A549 (cell line): ENCODE measurements around the gene IQGAP2. TPM values are rescaled to one million over a fixed set of nuclear protein-coding genes. Genes with fewer than 3 reads are reported as not detected.

Experiments used
- ATAC-seq, 2 experiments: fragments of 200-7000 bp in 1 of 2; fragments of >200 bp in 1 of 2; cut with Nextera tagmentation in 1 of 2; cut with Tn5 transposase in 1 of 2; 3 replicates each; pipeline versions ENCODE4 v1.8.0 to v1.9.1; 2018 to 2020; ENCODE audit warnings: mild to moderate bottlenecking in 1 of 2, moderate library complexity in 1 of 2
- CTCF ChIA-PET: fragments of 300-600 bp; sonication (Branson Sonifier 250); formaldehyde crosslinking; extraction: SDS; loops from one replicate; lab custom pipeline; 2021; ENCODE audit warnings: antibody characterized with exemption, inconsistent platforms; lab: Yijun Ruan, JAX
- POLR2A ChIA-PET: fragments of 350-600 bp; formaldehyde crosslinking; extraction: SDS; loops from one replicate; lab custom pipeline; 2021; ENCODE audit warnings: antibody characterized with exemption, inconsistent platforms; lab: Yijun Ruan, JAX
- DNase-seq, 2 experiments: peaks; one replicate each; pipeline versions ENCODE4 v3.0.0 to v3.0.0-alpha.2; 2011 to 2016; ENCODE audit warnings: low read depth in 1 of 2, low spot score in 1 of 2
- FAIRE-seq: peaks from 2 replicates; lab custom pipeline; 2011; peaks lifted over from hg19 to GRCh38; lab: Jason Lieb, UNC
- H3K27ac ChIP-seq, 2 experiments: fragments of >200 bp; sonication (Bioruptor Twin); formaldehyde crosslinking; 3 replicates each; pipeline ENCODE4 v1.5.1; 2016 to 2017
- H3K4me1 ChIP-seq: fragments of >200 bp; sonication (Bioruptor Twin); formaldehyde crosslinking; 3 replicates; pipeline ENCODE4 v1.6.1; 2016
- H3K4me2 ChIP-seq: fragments of >200 bp; sonication (Bioruptor Twin); formaldehyde crosslinking; 3 replicates; pipeline ENCODE4 v1.6.1; 2016
- H3K4me3 ChIP-seq: fragments of >200 bp; sonication (Bioruptor Twin); formaldehyde crosslinking; 3 replicates; pipeline ENCODE4 v1.5.1; 2016
- H3K9me3 ChIP-seq: fragments of >200 bp; sonication (Bioruptor Twin); formaldehyde crosslinking; 3 replicates; pipeline ENCODE4 v1.6.1; 2016
- ATOH8 ChIP-seq: fragments of 250-450 bp; sonication (Bioruptor Pico); IDR thresholded peaks from 2 replicates; pipeline ENCODE4 v1.5.0; 2020; ENCODE audit warnings: low read depth, mild to moderate bottlenecking, moderate library complexity
- CHD2 ChIP-seq: fragments of 150-350 bp; IDR thresholded peaks from 2 replicates; pipeline ENCODE4 v1.6.1; 2014; ENCODE audit warnings: low read length; ENCODE audit not compliant: partially characterized antibody
- FOSL2 ChIP-seq, 2 experiments: fragments of 450-650 bp in 1 of 2; fragments of >200 bp in 1 of 2; sonication (Bioruptor Twin) in 1 of 2; formaldehyde crosslinking; IDR thresholded peaks; 2 replicates each; pipeline versions ENCODE4 v1.5.0 to v1.6.1; 2016 to 2020; ENCODE audit warnings: mild to moderate bottlenecking in 1 of 2, moderate library complexity in 1 of 2
- HES2 ChIP-seq: fragments of >200 bp; sonication (Bioruptor Twin); formaldehyde crosslinking; IDR thresholded peaks from 2 replicates; pipeline ENCODE4 v1.6.1; 2016
- JUN ChIP-seq, 2 experiments: fragments of >200 bp; sonication (Bioruptor Twin); formaldehyde crosslinking; IDR thresholded peaks; 2 replicates in 1 of 2; 3 replicates in 1 of 2; pipeline ENCODE4 v1.6.1; 2016 to 2017
- JUNB ChIP-seq: fragments of >200 bp; sonication (Bioruptor Twin); formaldehyde crosslinking; IDR thresholded peaks from 2 replicates; pipeline ENCODE4 v1.6.1; 2016
- MAFK ChIP-seq: fragments of 450-650 bp; IDR thresholded peaks from 2 replicates; pipeline ENCODE4 v1.6.1; 2014; ENCODE audit not compliant: partially characterized antibody
- NFE2L2 ChIP-seq: fragments of 150-350 bp; conservative IDR thresholded peaks from 2 replicates; pipeline ENCODE4 v1.6.1; 2014; ENCODE audit warnings: low read length
- PBX3 ChIP-seq: IDR thresholded peaks from 2 replicates; pipeline ENCODE4 v1.6.1; 2012
- SMC3 ChIP-seq: fragments of >200 bp; sonication (Bioruptor Twin); formaldehyde crosslinking; IDR thresholded peaks from 3 replicates; pipeline ENCODE4 v1.6.1; 2018; ENCODE audit warnings: inconsistent platforms
- ZFP36 ChIP-seq: fragments of 450-650 bp; IDR thresholded peaks from 2 replicates; pipeline ENCODE4 v1.6.1; 2014; ENCODE audit warnings: borderline replicate concordance; ENCODE audit not compliant: partially characterized antibody
- ZSCAN20 ChIP-seq: fragments of 250-450 bp; sonication (Bioruptor Pico); IDR thresholded peaks from 2 replicates; pipeline ENCODE4 v1.8.0; 2022; ENCODE audit warnings: mild to moderate bottlenecking, moderate library complexity
- WGBS: methylation state at CpG from one replicate; pipeline ENCODE4 v1.1.6; 2017; ENCODE audit errors: missing lambda C conversion rate; 5-methylcytosine and 5-hydroxymethylcytosine counted together
- polyA plus RNA-seq, 4 experiments: library from polyadenylated mRNA; depleted of rRNA in 3 of 4; stranded (reverse); fragments of >200 nt; fragmentation: RNase III in 1 of 4; extraction: RNeasy Plus Mini Kit Qiagen cat#74134 plus additional on column Dnase treatment in 1 of 4; gene quantifications; 2 replicates in 3 of 4; 3 replicates in 1 of 4; pipeline ENCODE4 v1.2.3, GENCODE V29; 2011 to 2017
- TF ChIP-seq, protein P1 (sequence below): fragments of >200 bp; sonication (Bioruptor Twin); formaldehyde crosslinking; IDR thresholded peaks from 3 replicates; pipeline ENCODE4 v1.6.1; 2016
- TF ChIP-seq, protein P2 (sequence below): IDR thresholded peaks from 2 replicates; pipeline ENCODE4 v1.6.1; 2012
- TF ChIP-seq, protein P3 (sequence below): fragments of 250-450 bp; sonication (Bioruptor Pico); IDR thresholded peaks from 2 replicates; pipeline ENCODE4 v1.5.0; 2021; ENCODE audit warnings: mild to moderate bottlenecking, moderate library complexity, borderline replicate concordance
- TF ChIP-seq, protein P4 (sequence below): IDR thresholded peaks from 2 replicates; pipeline ENCODE4 v1.6.1; 2012; ENCODE audit warnings: low read depth, borderline replicate concordance

Gene IQGAP2
- polyA plus RNA-seq, 2 of the 4 experiments (the other 2 are of a cell fraction), result 5.3 to 10.1 TPM

- peak; percentile 77 for TF ChIP-seq MAFK
- TF ChIP-seq, protein P1, sequence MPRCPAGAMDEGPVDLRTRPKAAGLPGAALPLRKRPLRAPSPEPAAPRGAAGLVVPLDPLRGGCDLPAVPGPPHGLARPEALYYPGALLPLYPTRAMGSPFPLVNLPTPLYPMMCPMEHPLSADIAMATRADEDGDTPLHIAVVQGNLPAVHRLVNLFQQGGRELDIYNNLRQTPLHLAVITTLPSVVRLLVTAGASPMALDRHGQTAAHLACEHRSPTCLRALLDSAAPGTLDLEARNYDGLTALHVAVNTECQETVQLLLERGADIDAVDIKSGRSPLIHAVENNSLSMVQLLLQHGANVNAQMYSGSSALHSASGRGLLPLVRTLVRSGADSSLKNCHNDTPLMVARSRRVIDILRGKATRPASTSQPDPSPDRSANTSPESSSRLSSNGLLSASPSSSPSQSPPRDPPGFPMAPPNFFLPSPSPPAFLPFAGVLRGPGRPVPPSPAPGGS, result no peak
- TF ChIP-seq, protein P2, sequence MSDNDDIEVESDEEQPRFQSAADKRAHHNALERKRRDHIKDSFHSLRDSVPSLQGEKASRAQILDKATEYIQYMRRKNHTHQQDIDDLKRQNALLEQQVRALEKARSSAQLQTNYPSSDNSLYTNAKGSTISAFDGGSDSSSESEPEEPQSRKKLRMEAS, result 0 out of 2 replicates have a peak, but pooled peaks have one; percentile 6
- TF ChIP-seq, protein P3, sequence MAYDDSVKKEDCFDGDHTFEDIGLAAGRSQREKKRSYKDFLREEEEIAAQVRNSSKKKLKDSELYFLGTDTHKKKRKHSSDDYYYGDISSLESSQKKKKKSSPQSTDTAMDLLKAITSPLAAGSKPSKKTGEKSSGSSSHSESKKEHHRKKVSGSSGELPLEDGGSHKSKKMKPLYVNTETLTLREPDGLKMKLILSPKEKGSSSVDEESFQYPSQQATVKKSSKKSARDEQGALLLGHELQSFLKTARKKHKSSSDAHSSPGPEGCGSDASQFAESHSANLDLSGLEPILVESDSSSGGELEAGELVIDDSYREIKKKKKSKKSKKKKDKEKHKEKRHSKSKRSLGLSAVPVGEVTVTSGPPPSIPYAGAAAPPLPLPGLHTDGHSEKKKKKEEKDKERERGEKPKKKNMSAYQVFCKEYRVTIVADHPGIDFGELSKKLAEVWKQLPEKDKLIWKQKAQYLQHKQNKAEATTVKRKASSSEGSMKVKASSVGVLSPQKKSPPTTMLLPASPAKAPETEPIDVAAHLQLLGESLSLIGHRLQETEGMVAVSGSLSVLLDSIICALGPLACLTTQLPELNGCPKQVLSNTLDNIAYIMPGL (CRISPR knock-in tag), result no peak
- Histone ChIP-seq H3K4me1 (peaks cover 27% of the 10 kb centered on the region), H3K27ac (peak overlapping the region; percentile 86 to 95), H3K9me3 (no peaks in the 10 kb centered on the region), H3K4me2 (peak overlapping the region; percentile 68), H3K4me3 (no peak overlapping the region)
- ATAC-seq (peak; percentile 46; a peak in 4 of 6 replicates), DNase-seq (no peak), FAIRE-seq (no peak)
- WGBS, result 42% methylated on average over 2 of the region's 2 CpGs
- CTCF ChIA-PET, result interaction anchor here (0.6 to 1.8 kb wide), 3 partner anchors 9 to 43 kb away, joined by 3 to 5 read pairs (median 3); no protein-coding TSS in a partner anchor
- POLR2A ChIA-PET, result no interaction called here
These were observed 31.1 kb upstream of the IQGAP2 start for GRCh38 chr5:76371960-76372322.

GRCh38 chr5:76372323-76373054, 30.6 kb upstream of the IQGAP2 start:
- Histone ChIP-seq H3K4me3 (no peak overlapping the region), H3K27ac (peak overlapping the region; percentile 86 to 95), H3K4me2 (peak overlapping the region; percentile 68), H3K9me3 (no peaks in the 10 kb centered on the region), H3K4me1 (peaks cover 27% of the 10 kb centered on the region)
- 39% methylated on average over 11 of the region's 11 CpGs for WGBS
- 0 out of 5 replicates have a peak, but pooled peaks of 1 of the 2 experiments have one; percentile 37 for TF ChIP-seq JUN (IDR thresholded peaks at IDR 0.05)
- TF ChIP-seq, protein P2, result 0 out of 2 replicates have a peak, but pooled peaks have one; percentile 41
- TF ChIP-seq MAFK, result peak; percentile 100
- peak; percentile 100 for TF ChIP-seq NFE2L2
- TF ChIP-seq ATOH8 (CRISPR knock-in tag), result no peak
- TF ChIP-seq ZFP36, result no peak
- TF ChIP-seq HES2, result no peak
- no peak for TF ChIP-seq CHD2
- TF ChIP-seq, protein P4, sequence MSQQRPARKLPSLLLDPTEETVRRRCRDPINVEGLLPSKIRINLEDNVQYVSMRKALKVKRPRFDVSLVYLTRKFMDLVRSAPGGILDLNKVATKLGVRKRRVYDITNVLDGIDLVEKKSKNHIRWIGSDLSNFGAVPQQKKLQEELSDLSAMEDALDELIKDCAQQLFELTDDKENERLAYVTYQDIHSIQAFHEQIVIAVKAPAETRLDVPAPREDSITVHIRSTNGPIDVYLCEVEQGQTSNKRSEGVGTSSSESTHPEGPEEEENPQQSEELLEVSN, result peak; percentile 27; the same call in 1 of the 2 replicates
- TF ChIP-seq SMC3, result no peak
- TF ChIP-seq JUNB, result peak; percentile 44; the same call in 1 of the 2 replicates
- TF ChIP-seq FOSL2 (IDR thresholded peaks at IDR 0.05), result peak; percentile 89
- peak; percentile 98 for TF ChIP-seq FOSL2 (CRISPR knock-in tag; IDR thresholded peaks at IDR 0.05)
- TF ChIP-seq PBX3, result no peak
- TF ChIP-seq ZSCAN20 (CRISPR knock-in tag), result no peak
- ChIA-PET CTCF (interaction anchor here (0.6 to 1.8 kb wide), 5 partner anchors 8 to 43 kb away, joined by 3 to 5 read pairs (median 3); no protein-coding TSS in a partner anchor), POLR2A (no interaction called here)
- no peak for FAIRE-seq
- peak; percentile 84 to 91 for DNase-seq
- ATAC-seq, result peak; percentile 97
